NCI-H510A (cell line): Measurements from ENCODE around the gene TMEM37.

Experiments used
- DNase-seq: peaks from one replicate; lab custom pipeline; 2025; lab: John Stamatoyannopoulos, UW

The TMEM37 gene

DNA sequence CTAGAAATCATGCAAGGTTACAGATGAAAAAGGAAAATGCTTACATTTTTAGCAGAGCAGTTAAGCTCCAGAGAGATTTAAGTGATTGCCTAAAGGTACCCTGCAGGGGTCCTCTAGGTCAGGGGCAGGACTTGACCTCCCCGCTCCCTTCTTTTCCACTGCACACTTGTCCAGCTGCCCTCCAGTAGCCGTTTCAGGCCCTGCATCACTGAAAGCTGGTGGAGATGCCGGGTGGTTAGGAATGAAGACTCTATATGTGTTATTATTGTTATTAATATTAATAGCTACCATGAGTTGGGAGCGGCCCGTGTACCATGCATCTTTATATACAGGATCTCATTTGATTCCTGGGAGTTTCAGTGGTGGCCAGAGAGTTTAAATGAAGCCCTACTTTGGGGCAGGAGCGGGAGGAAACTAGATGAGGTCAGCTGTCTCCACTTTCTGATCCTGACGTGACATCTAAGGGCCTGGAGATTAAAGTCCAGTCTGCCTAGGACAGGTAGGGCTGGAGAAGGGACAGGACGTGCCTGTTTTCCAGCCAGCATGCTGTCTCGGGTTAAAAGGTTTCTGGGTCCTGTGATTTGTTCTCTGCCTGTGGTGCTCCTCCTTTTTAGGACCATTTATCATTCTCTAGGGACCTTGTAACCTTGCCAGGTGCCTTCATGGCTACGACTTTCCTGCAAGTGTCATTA lies 2.1 kb downstream of the TMEM37 start:
- no peak for DNase-seq

DNA sequence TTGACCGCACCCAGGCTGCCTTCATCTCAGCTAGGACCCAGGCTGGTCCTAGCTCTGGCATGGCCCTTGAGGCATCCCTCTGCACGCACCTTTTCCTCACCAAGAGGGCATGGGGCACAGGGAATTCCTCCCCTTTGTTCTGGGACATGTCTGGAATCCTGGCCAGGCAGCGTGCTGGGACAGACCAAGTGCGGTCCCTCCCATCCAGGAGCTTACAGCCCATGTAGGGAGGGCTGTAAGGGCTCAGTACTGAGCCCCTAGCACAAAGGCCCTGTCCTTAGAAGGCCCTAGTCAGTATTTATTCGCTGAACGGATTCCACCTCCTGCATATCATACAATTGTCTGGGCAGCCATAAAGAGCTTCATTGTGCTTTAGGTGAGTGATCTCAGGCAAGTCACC lies 3.0 kb downstream of the TMEM37 start:
- DNase-seq = no peak

DNA sequence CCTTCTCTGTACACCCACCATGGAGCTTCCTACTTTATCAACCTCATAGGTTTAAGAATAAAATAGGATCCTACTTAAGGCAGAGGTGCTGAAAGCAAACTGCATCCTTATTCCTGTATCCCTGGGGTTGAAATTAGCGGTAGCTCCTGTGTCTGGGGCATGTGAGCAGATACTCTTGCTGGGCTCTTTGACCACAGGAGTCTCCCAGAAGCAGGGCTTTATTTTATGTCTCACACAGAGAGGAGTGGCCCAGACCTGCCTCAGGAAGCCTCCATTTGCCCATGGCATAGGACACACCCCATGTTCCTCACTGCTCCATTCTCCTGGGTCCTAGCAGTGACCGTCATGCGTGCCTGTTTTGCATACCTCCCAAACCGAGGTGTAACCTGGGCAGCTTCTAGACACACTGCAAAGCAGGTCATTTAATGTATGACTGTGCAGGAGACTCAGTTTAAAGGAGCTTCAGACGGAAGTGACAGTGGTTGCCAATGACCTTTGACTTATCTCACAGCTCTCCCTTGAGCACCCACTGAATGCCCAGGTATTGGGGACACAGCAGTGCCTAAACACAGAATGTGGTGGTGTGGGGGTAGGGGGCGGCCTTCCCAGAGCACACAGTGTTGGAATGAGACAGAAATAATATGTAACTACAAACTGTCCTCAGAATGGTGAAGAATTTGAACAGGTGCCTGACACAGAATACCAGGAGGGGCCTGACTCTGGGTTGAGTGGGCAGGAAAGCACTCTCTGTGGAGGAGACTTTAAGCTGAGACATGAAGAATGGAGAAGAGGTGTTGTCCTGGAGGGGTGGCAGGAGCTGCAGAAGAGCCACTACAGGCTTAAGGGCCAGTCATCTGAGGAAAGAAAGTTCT lies 3.7 kb downstream of the TMEM37 start:
- no peak for DNase-seq

DNA sequence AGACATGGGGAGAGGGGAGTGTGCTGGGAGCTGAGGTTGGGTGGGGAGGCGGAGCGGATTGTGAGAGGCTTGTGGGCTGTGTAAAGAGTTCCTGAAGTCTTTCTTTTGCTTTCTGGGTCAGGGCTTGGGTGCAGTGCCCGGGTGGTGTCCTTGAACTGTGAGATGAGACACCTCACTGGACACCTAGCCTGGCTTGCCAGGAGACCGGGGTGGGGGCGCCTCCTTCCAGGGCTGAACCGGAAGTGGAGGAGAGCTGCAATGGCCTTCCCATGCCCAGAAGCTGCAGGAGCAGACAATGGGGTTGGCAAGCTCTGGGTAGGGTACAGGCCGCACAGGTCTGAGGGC lies 4.3 kb downstream of the TMEM37 start:
- no peak for DNase-seq

DNA sequence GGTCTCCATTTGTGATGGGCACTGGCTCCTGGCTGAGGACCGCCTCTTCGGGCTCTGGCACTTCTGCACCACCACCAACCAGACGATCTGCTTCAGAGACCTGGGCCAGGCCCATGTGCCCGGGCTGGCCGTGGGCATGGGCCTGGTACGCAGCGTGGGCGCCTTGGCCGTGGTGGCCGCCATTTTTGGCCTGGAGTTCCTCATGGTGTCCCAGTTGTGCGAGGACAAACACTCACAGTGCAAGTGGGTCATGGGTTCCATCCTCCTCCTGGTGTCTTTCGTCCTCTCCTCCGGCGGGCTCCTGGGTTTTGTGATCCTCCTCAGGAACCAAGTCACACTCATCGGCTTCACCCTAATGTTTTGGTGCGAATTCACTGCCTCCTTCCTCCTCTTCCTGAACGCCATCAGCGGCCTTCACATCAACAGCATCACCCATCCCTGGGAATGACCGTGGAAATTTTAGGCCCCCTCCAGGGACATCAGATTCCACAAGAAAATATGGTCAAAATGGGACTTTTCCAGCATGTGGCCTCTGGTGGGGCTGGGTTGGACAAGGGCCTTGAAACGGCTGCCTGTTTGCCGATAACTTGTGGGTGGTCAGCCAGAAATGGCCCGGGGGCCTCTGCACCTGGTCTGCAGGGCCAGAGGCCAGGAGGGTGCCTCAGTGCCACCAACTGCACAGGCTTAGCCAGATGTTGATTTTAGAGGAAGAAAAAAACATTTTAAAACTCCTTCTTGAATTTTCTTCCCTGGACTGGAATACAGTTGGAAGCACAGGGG lies 5.5 kb downstream of the TMEM37 start:
- DNase-seq = no peak

DNA sequence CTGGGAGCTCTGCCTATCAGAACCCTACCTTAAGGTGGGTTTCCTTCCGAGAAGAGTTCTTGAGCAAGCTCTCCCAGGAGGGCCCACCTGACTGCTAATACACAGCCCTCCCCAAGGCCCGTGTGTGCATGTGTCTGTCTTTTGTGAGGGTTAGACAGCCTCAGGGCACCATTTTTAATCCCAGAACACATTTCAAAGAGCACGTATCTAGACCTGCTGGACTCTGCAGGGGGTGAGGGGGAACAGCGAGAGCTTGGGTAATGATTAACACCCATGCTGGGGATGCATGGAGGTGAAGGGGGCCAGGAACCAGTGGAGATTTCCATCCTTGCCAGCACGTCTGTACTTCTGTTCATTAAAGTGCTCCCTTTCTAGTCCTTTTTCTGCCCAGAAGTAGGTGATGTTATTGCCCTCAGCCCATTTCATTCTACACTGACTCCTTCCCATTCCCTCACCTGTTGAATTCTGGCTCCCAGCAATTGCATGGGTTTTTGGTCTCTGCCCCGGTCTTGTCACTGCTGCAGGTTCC lies 6.5 kb downstream of the TMEM37 start:
- no peak for DNase-seq

DNA sequence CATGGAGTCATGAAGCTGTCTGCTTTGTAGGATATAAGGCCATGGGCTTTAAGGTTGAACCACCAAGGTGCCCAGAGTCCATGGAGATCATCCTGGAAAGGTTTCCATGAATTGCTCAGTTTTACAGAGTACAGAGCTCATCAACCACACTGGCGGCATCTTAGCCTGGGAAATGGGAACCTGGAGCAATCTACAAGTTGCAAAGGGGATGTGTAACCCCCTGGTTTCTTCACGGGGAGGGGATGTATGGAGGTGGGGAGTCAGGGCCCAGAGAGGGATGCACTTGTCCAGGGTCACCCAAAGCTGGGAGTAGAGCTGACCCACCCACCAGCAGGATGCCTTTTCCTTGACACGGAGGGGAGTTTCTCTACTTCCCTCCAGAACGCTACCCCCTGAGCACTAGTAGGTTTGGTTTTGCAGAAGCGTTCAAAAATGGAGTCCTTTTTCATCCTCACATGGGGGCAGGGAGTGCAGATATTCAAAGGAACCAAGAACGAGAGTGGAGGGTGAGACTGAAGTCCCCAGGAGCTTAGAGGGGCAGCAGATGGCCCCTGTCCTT lies 7.2 kb downstream of the TMEM37 start:
- DNase-seq = no peak

DNA sequence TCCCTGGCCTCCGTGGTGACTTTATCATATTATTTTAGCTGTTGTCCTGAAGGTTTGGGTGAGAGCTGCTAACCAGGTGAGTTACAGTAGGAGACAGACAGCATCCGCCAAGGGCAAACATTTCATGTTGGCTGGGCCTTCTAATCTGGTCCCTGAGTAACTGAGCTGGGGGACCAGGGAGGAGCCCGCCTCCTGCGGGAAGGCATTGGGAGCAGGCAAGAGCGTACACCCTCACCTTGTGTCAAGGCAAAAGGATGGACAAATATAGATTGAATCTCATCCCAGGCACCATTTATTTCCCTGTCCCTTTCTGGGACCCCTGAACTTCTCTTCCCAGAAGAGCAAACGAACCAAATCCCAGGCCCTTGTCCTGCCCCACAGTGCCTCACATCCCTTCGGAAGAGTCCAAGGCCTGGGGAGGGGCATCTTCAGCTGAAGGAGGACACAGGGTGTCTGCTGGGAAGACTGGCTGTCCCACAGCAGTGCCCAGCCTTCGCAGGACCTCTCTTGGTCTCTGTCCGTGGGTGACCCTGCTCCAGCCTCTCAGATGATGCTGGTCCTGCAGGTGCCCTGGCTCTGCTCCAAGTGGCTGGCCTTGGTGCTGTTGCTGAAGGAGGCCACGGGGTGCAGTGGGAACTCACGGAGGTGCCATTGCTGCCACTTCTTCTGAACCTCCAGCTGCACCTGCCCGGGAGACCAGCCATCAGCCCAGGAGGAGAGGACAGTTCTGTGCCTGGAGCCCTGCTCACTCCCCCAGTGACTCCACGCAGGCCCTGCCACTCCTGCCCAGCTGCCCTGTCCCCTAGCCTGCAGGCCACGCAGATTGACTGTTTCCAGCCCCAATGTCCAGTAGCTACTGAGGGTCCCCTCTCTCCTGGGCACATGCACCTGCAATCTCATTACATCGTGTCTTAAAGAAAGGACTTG lies 8.2 kb downstream of the TMEM37 start:
- no peak for DNase-seq

DNA sequence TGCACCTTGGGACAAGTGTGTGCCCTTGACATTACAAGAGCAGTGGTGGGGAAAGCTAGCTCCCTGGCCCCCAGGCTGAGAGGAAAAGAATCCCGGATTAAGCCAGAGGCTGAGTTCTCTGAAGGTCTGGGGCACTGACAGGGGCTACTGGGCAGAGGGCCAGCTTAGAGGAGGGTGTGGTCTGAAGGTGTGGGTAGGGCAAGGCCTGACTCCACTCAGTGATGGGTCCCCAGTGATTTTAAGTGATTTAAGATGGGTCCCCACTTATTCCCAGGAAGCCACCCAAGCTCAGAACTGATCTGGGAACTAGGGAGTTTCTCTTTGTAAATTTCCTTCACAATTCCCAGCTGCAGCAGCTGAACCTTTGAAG lies 8.8 kb downstream of the TMEM37 start:
- no peak for DNase-seq

DNA sequence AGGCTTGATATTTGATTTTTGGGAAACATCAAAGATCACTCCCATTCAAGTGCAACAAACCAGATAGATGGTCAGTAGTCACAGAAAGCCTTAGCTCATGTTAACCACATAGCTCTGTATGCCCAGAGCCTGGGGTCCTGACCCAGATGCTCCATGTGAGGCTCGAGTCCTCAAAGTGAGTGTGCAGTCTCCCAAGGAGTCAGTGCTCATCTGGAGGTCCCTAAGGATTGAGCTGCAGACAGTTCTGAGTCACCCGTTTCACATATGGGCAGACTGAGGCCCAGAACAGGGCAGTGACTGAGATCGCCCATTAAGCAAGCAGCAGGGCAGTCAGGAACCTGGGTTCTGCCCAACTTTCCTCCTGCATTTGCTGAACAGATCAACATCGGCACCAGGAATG lies 9.2 kb downstream of the TMEM37 start:
- DNase-seq = no peak

DNA sequence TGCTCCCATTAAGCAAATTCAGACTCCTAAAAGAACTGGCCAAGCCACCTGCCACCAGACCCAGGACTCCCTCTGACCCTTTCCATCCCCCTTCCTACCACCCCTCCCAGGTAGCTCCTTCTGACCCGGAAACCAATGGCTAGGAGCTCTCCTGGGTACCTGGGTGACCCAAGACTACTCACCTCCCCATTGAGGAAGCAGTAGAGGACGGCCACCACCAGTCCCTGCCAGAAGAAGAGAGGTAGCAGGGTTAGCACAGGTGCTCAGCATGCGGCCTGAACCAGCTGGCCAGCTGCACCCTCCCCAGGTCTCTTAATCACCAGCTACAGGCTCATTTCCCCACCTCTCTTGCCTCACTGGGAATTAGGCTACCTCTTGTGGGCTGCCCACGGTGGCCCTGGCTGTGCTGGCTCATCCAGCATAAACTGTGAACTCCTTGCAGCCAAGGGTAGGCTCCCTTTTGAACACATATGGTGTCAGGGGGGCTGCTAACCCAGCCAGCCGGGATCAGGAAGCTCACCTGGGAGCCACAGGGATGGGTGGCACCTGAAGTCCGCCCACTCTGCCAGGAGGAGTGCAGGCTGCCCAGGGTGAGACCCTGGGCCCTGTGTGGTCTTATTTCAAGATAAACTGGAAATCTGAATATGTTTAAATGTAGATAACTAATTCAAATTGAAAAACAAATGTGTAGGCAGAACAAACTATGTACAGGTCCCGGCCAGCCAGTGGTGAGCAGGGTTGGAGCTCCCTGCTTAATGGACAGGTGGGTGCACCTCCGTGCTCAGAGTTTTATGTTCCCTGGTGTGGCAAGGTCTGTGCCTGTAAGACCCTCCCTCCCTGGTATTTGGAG lies 9.9 kb downstream of the TMEM37 start:
- DNase-seq = no peak

DNA sequence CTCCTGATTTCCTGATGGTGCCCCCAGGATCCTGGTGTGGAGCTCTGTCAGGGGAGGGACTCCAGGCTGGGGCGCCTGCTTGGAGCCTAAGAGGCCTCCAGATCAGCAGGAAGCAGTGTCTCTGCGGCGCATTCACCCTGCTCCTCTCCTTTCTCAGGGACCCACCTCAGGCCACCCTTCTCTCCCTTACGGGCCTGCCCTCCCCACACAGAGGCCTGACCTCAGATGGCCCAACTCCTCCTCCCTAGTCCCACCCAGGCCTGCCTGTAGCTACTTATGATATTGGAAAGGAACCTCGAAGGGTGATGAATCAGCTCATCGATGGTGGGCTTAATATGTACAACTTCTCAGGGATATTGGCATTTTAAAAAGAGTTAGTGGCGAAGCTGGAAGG lies 10.6 kb downstream of the TMEM37 start:
- DNase-seq = no peak

DNA sequence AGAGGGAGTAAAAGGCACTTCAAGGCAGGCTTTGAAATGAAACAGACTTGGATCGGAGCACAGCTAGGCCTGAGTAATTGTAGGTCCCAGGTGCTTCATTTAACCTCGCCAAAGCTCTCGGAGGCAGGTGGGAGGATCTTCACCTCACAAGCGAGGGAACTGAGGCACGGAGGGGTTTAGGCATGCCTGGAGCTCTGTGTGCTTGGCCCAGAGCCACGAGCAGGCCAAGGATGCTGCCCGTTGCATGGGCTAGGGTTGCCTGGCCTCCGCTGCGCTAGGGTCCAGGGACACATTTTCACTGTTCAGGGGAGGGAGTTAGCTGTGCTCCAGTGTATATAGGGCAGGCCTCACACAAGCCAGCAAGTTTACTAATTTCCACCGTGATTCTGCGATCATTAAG lies 11.2 kb downstream of the TMEM37 start:
- DNase-seq = no peak

DNA sequence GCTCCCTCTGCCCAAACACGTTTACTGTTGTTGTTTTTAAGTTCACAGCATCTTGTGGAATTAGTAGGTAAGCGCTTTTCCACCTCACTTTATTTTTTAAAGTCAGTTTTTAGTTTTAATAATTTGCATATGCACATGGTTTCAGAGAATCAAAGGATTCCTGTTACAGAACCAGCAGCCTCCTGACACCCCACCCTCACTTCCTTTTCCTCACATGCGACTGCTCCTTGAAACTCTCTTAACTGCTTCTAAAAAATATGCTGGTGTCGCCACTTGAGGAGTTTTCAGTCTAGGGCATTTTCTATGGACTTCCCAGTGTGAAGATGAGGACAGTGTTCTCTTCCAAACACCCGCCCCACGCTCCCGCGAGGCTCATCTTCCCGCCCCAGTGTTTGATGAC lies 14.4 kb downstream of the TMEM37 start:
- DNase-seq = no peak

DNA sequence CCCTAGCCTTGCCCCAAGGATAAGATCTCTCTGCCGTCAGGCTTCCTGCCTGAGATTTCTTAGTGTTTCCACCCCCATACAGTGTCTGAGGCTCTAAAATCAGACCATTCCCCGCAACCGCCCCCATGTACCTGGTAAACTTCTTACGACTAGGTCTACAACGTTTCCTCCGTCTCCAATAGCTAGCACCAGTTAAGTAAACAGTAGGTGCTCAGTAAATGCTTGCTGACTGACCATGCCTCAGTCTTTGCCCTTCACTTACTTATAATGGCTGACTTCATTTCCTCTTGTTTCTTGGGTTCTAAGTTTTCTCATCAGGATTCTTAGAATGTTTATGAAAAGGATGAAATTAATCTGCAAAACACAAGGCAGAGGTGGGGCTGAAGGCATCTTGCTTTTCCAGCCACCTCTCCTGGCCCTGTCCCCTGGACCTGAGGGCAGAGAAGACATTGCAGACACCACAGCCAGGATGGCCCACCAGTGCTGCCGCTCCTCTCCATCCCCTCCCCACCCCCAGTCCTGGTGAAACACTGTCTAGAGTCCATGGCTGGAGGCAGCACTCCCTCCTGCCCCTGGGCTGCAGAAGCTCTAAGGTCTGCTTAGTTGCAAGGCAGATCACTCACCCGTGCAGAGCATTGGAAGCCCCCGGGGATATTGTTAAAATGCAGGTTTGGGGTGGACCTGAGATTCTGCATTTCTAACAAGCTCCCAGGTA lies 16.9 kb downstream of the TMEM37 start:
- DNase-seq = no peak

DNA sequence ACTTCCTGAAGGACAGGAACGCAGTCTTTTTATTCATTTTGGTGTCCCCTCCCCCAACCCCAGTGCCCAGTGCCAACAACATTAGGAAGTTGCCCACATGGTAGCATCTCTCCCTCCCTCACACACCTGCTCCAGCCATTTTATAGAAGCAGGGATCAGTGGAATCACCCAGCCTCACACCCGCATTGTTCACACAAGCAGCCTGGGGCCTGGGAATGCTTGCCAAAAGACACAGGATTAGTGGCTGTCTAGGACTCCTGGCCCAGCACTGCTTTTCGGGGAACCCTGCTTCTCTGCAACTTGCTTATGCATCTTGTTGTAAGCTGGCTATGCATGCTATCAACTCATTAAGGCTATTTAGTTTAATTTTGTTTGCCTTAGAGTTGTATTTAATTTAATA lies 17.9 kb downstream of the TMEM37 start:
- DNase-seq = no peak

DNA sequence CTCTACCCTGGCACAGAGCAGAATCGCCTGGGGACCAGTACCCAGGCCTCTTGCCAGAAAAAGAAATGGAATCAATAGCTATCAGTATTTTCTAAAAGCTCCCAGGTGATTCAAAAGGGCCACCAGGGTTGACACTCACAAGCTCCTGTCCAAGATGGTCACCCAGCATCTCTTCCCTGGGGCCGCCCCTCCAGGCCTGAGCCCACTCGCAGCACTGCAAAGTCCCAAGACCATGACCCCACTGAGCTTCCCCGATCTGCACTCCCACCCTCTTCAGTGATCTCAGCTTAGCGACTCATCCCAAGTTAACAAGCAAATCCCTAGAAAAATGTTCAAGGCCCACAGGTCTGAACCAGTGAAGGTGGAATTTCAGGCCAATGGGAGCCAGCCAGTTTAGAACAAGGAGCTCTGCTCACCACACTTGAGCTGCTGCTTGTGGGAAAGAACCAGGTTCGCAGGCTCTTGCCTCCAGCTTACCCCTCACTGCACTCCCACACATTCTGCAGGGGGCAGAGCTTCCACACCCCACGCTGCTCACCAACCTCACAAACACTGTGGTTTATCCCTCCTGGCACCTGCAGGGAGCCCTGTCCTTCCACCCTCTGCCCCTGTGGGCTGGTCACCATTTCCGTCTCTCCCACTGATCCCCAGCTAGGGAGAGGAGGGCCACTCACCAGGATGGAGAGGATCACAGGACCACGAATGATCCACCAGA lies 19.8 kb downstream of the TMEM37 start:
- no peak for DNase-seq

DNA sequence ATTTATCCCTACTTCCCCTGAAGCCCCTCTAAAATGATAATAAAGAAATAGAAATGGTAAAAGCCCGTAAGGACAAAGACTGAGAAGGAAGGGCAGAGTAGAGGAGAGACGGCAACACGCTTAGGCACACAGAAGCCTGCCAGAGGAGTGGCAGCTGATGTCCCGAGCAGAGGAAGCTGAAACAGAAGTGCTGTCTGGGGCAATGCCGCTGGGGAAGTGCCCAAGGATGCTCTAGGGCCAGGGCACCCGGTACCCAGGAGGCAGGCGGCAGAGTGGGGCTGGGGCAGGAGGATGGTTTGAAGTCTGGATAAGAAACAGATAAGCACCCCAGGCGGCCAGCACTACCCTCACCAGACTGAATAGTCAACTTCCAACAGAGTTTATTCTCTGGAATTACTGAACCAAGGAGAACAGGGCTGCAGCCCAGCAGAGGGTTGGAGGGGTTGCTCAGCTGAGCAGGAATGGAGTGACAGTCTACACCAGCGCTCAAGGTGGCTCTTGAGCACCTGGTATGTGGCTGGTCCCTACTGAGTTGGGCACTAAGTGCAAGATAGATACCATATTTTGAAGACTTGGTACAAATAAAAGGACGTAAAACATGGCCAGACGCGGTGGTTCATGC lies 22.4 kb downstream of the TMEM37 start:
- DNase-seq = no peak
